CD4-positive, alpha-beta T cell (primary cell): Measurements from ENCODE around the gene CCDC71L. TPM values are rescaled to one million over a fixed set of nuclear protein-coding genes. Genes with fewer than 3 reads are reported as not detected.

Experiments used
- ATAC-seq: fragments of 200-7000 bp; cut with Tn5 transposase; one replicate; pipeline ENCODE4 v1.10.0; 2022; ENCODE audit warnings: mild to moderate bottlenecking; ENCODE audit not compliant: poor library complexity
- CTCF ChIA-PET: fragments of 350-600 bp; sonication (Branson Sonifier 250); formaldehyde crosslinking; loops from one replicate; lab custom pipeline; 2021; ENCODE audit warnings: antibody characterized with exemption, inconsistent platforms; lab: Charles Lee
- POLR2A ChIA-PET: fragments of 350-600 bp; sonication (Branson Sonifier 250); formaldehyde crosslinking; loops from one replicate; lab custom pipeline; 2021; ENCODE audit warnings: antibody characterized with exemption, inconsistent platforms; lab: Charles Lee
- DNase-seq, 14 experiments: peaks; one replicate each; pipeline ENCODE4 v3.0.0-alpha.2; 2013 to 2020; ENCODE audit warnings: mixed read lengths in 2 of 14
- H3K27ac ChIP-seq, 2 donors: one replicate each; pipeline versions ENCODE4 v1.5.1 to v1.7.0; 2013; ENCODE audit warnings: low read length in 2 of 2, low read depth in 1 of 2, mild to moderate bottlenecking in 1 of 2
- H3K27me3 ChIP-seq, 2 experiments: 1 replicate in 1 of 2; 2 replicates in 1 of 2; pipeline versions ENCODE4 v1.6.1 to v1.7.0; 2013; ENCODE audit warnings: low read length in 2 of 2, control low read depth in 1 of 2, mild to moderate bottlenecking in 1 of 2, moderate library complexity in 1 of 2; ENCODE audit not compliant: insufficient read depth in 2 of 2, control insufficient read depth in 1 of 2
- H3K36me3 ChIP-seq: one replicate; pipeline ENCODE4 v1.6.1; 2013; ENCODE audit warnings: low read length, control low read depth; ENCODE audit not compliant: insufficient read depth
- H3K4me1 ChIP-seq: one replicate; pipeline ENCODE4 v1.6.1; 2013; ENCODE audit warnings: low read length, control low read depth; ENCODE audit not compliant: insufficient read depth
- H3K4me3 ChIP-seq: one replicate; pipeline ENCODE4 v1.5.1; 2013; ENCODE audit warnings: mild to moderate bottlenecking, low read length, moderate library complexity
- H3K9me3 ChIP-seq, 2 experiments: 1 replicate in 1 of 2; 2 replicates in 1 of 2; pipeline versions ENCODE4 v1.6.1 to v1.7.0; 2013; ENCODE audit warnings: low read length in 2 of 2, mild to moderate bottlenecking in 2 of 2, control low read depth in 1 of 2, moderate library complexity in 1 of 2; ENCODE audit not compliant: control insufficient read depth in 1 of 2, insufficient read depth in 1 of 2
- H3K27ac Mint-ChIP-seq: one replicate; pipeline ENCODE4 v1.8.0; 2020; ENCODE audit warnings: mixed read lengths
- H3K27me3 Mint-ChIP-seq: one replicate; pipeline ENCODE4 v1.8.0; 2021; ENCODE audit warnings: mixed read lengths
- H3K36me3 Mint-ChIP-seq: one replicate; pipeline ENCODE4 v1.8.0; 2021; ENCODE audit warnings: low read depth, mixed read lengths
- H3K4me1 Mint-ChIP-seq: one replicate; pipeline ENCODE4 v1.8.0; 2021; ENCODE audit warnings: low read depth, mixed read lengths
- H3K4me3 Mint-ChIP-seq: one replicate; pipeline ENCODE4 v1.8.0; 2020; ENCODE audit warnings: mild to moderate bottlenecking, mixed read lengths
- H3K9me3 Mint-ChIP-seq: one replicate; pipeline ENCODE4 v1.8.0; 2020; ENCODE audit warnings: mixed read lengths
- CTCF ChIP-seq: fragments of 200-600 bp; IDR thresholded peaks from one replicate; pipeline ENCODE4 v1.8.0; 2022; ENCODE audit warnings: antibody characterized with exemption, mild to moderate bottlenecking
- intact Hi-C, 2 experiments: fragments of 100-400 bp; cut with DNase I in 1 of 2; cut with micrococcal nuclease in 1 of 2; formaldehyde crosslinking; loops; one replicate each; pipeline versions ENCODE4 v1.15.1 to v1.9.0; 2023 to 2025; cut with DNase I, micrococcal nuclease
- total RNA-seq, 174 experiments: library from RNA in 2 of 174; stranded (reverse) in 2 of 174; gene quantifications; one replicate each; pipeline ENCODE4 v1.2.3 and lab custom pipeline; 2021 to 2026

Gene CCDC71L
- total RNA-seq, 2 experiments from 2014 or later = 9.5 to 9.8 TPM

GRCh38 chr7:106609416-106609815 is 51.5 kb downstream of the CCDC71L start:
- intact Hi-C loops = no loop called here
- Mint-ChIP-seq H3K9me3 (peaks cover 2% of the 10 kb centered on the region), H3K27ac (no peak overlapping the region), H3K36me3 (no peaks in the 10 kb centered on the region), H3K4me1 (peaks cover 3% of the 10 kb centered on the region), H3K27me3 (no peaks in the 10 kb centered on the region), H3K4me3 (no peak overlapping the region)
- CTCF ChIA-PET = no interaction called here
- Histone ChIP-seq H3K9me3 (no peaks in the 10 kb centered on the region), H3K4me1 (peaks cover 3% of the 10 kb centered on the region), H3K36me3 (no peaks in the 10 kb centered on the region), H3K4me3 (no peak overlapping the region), H3K27ac (no peak overlapping the region), H3K27me3 (no peaks in the 10 kb centered on the region)
- DNase-seq (no peak), ATAC-seq (no peak)
- POLR2A ChIA-PET = no interaction called here
- no peak for TF ChIP-seq CTCF

GRCh38 chr7:106608661-106609060 is 52.3 kb downstream of the CCDC71L start:
- TF ChIP-seq CTCF = no peak
- CTCF ChIA-PET = no interaction called here
- DNase-seq = no peak
- no peak for ATAC-seq
- Histone ChIP-seq H3K9me3 (no peaks in the 10 kb centered on the region), H3K4me1 (peaks cover 3% of the 10 kb centered on the region), H3K27ac (no peak overlapping the region), H3K27me3 (no peaks in the 10 kb centered on the region), H3K4me3 (no peak overlapping the region), H3K36me3 (no peaks in the 10 kb centered on the region)
- Mint-ChIP-seq H3K9me3 (peaks cover 2% of the 10 kb centered on the region), H3K36me3 (no peaks in the 10 kb centered on the region), H3K27ac (no peak overlapping the region), H3K4me1 (peaks cover 7% of the 10 kb centered on the region), H3K27me3 (no peaks in the 10 kb centered on the region), H3K4me3 (no peak overlapping the region)
- POLR2A ChIA-PET = no interaction called here
- intact Hi-C loops = no loop called here

Other genes starting within 250 kb of the CCDC71L start
- gene PIK3CG, start 204.1 kb upstream of the CCDC71L start, total RNA-seq = 10 to 100 TPM; 20.8 to 21.2 TPM